ENCODE data around the gene ZNF281. TPM values are rescaled to one million over a fixed set of nuclear protein-coding genes. Genes with fewer than 3 reads are reported as not detected.

ZNF281 gene
- total and polyA plus RNA-seq, 2 experiments from 2014 or later: 40.3 to 45.2 TPM

GRCh38 chr1:200398373-200398772 lies 11.5 kb downstream of the ZNF281 start:
- Histone ChIP-seq H3K36me3 (ENCODE audit: low read depth) (peaks cover 55% of the 10 kb centered on the region), H4K20me1 (ENCODE audit: insufficient read depth) (no peaks in the 10 kb centered on the region), H3K9me3 (ENCODE audit: low read depth) (no peaks in the 10 kb centered on the region), H3K4me1 (ENCODE audit: insufficient read depth) (peaks cover 38% of the 10 kb centered on the region), H3F3A (ENCODE audit: insufficient read depth) (peaks cover 70% of the 10 kb centered on the region), H3K79me2 (ENCODE audit: insufficient read depth) (peaks cover 40% of the 10 kb centered on the region), H3K4me3 (no peak overlapping the region), H3K9me2 (ENCODE audit: insufficient read depth) (no peaks in the 10 kb centered on the region), H2AFZ (no peak overlapping the region), H3K4me2 (ENCODE audit: unreplicated experiment) (no peak overlapping the region), H3K27me3 (replicated peaks; ENCODE audit: insufficient read depth) (no peaks in the 10 kb centered on the region), H3K27ac (peak overlapping the region; percentile 7; the same call in 1 of the 2 replicates), H3K9ac (no peak overlapping the region)
- WGBS, 2 experiments (ENCODE audit: low coverage in 1 of 2, low lambda C conversion rate in 2 of 2, missing lambda C conversion rate in 2 of 2): 92 to 98% methylated on average over 1 of the region's 1 CpG
- TF ChIP-seq EZH2 (IDR thresholded peaks at IDR 0.05; ENCODE audit: insufficient read depth, poor library complexity, severe bottlenecking): no peak
- no peak for TF ChIP-seq EZH2phosphoT487 (IDR thresholded peaks at IDR 0.05; ENCODE audit: insufficient read depth, low read depth)
- DNase-seq: no peak
- in situ Hi-C loops (cut with MboI): no loop called here

- Histone ChIP-seq H3K4me1 (ENCODE audit: insufficient read depth) (no peaks in the 10 kb centered on the region), H3K27me3 (replicated peaks; ENCODE audit: insufficient read depth) (no peaks in the 10 kb centered on the region), H4K20me1 (ENCODE audit: insufficient read depth) (no peaks in the 10 kb centered on the region), H3K27ac (no peak overlapping the region), H3K4me2 (ENCODE audit: unreplicated experiment) (no peak overlapping the region), H3K79me2 (ENCODE audit: insufficient read depth) (no peaks in the 10 kb centered on the region), H3F3A (ENCODE audit: insufficient read depth) (peaks cover 35% of the 10 kb centered on the region), H3K36me3 (ENCODE audit: low read depth) (peaks cover 7% of the 10 kb centered on the region; the same call in 1 of the 2 replicates), H3K9me2 (ENCODE audit: insufficient read depth) (no peaks in the 10 kb centered on the region), H3K9ac (no peak overlapping the region), H3K4me3 (no peak overlapping the region), H3K9me3 (ENCODE audit: low read depth) (no peaks in the 10 kb centered on the region), H2AFZ (no peak overlapping the region)
- TF ChIP-seq EZH2 (IDR thresholded peaks at IDR 0.05; ENCODE audit: insufficient read depth, poor library complexity, severe bottlenecking) (no peak), EZH2phosphoT487 (IDR thresholded peaks at IDR 0.05; ENCODE audit: insufficient read depth, low read depth) (no peak)
- no peak for DNase-seq
- in situ Hi-C loops (cut with MboI): no loop called here
- WGBS, 2 experiments (ENCODE audit: low coverage in 1 of 2, low lambda C conversion rate in 2 of 2, missing lambda C conversion rate in 2 of 2): 96 to 99% methylated on average over 7 of the region's 7 CpGs
Observed at GRCh38 chr1:200392625-200393185, 17.1 kb downstream of the ZNF281 start.

DNA sequence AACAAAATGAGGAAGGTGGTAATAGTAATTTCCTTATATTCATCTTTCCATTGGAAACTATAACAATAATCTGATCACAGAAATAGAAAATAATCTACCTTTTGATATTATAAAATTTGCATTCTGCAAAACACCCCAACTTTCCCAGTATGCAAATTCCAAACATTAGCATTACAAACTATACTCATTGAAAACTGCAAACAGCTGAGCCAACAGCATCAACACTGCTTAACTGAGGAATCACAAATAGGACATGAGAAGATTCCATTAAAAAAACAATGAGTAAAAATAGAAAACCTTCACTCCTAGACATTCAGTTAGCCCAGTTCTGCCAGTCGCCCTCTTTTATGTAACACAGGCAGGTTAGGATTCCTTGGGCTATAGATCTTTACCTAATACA lies 18.1 kb downstream of the ZNF281 start:
- 92 to 97% methylated on average over 1 of the region's 1 CpG for WGBS, 2 experiments (ENCODE audit: low coverage in 1 of 2, low lambda C conversion rate in 2 of 2, missing lambda C conversion rate in 2 of 2)
- no peak for DNase-seq
- Histone ChIP-seq H3K9me2 (ENCODE audit: insufficient read depth) (no peaks in the 10 kb centered on the region), H3K27me3 (replicated peaks; ENCODE audit: insufficient read depth) (no peaks in the 10 kb centered on the region), H3K4me2 (ENCODE audit: unreplicated experiment) (no peak overlapping the region), H2AFZ (no peak overlapping the region), H4K20me1 (ENCODE audit: insufficient read depth) (no peaks in the 10 kb centered on the region), H3K4me1 (ENCODE audit: insufficient read depth) (no peaks in the 10 kb centered on the region), H3K79me2 (ENCODE audit: insufficient read depth) (no peaks in the 10 kb centered on the region), H3K9ac (no peak overlapping the region), H3K27ac (no peak overlapping the region), H3K36me3 (ENCODE audit: low read depth) (0 out of 2 replicates have a peak, but pooled peaks cover 1% of the 10 kb centered on the region), H3F3A (ENCODE audit: insufficient read depth) (peaks cover 27% of the 10 kb centered on the region; the same call in 1 of the 2 replicates), H3K9me3 (ENCODE audit: low read depth) (no peaks in the 10 kb centered on the region), H3K4me3 (no peak overlapping the region)
- TF ChIP-seq EZH2phosphoT487 (IDR thresholded peaks at IDR 0.05; ENCODE audit: insufficient read depth, low read depth): no peak
- no peak for TF ChIP-seq EZH2 (IDR thresholded peaks at IDR 0.05; ENCODE audit: insufficient read depth, poor library complexity, severe bottlenecking)
- in situ Hi-C loops (cut with MboI): no loop called here

DNA sequence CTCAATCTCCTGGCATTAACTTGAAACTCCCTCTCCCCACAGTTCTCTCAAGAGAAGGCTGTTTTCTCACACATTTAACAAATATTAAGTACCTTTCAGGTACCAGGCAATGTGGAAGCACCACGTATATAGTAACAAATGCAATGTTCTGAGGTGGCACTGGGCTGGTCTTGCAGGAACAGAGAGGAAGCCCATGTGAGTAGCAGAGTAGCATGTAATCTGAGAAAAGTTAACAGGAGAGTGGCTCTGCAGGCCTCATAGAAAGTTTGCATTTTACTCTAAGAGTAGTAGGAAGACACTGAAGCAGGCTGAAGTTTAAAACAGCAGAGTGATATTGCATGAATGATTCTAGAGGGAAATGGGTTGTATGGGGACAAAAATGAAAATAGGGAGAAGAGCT lies 21.0 kb downstream of the ZNF281 start:
- Histone ChIP-seq H3K9ac (no peak overlapping the region), H3K27ac (no peak overlapping the region), H3K9me2 (ENCODE audit: insufficient read depth) (no peaks in the 10 kb centered on the region), H3F3A (ENCODE audit: insufficient read depth) (0 out of 2 replicates have a peak, but pooled peaks cover 19% of the 10 kb centered on the region), H3K4me1 (ENCODE audit: insufficient read depth) (no peaks in the 10 kb centered on the region), H4K20me1 (ENCODE audit: insufficient read depth) (no peaks in the 10 kb centered on the region), H3K4me2 (ENCODE audit: unreplicated experiment) (no peak overlapping the region), H3K36me3 (ENCODE audit: low read depth) (no peaks in the 10 kb centered on the region), H3K4me3 (no peak overlapping the region), H3K27me3 (replicated peaks; ENCODE audit: insufficient read depth) (no peaks in the 10 kb centered on the region), H2AFZ (0 out of 2 replicates have a peak overlapping the region, but pooled peaks have one; percentile 26), H3K79me2 (ENCODE audit: insufficient read depth) (no peaks in the 10 kb centered on the region), H3K9me3 (ENCODE audit: low read depth) (no peaks in the 10 kb centered on the region)
- WGBS, 2 experiments (ENCODE audit: low coverage in 1 of 2, low lambda C conversion rate in 2 of 2, missing lambda C conversion rate in 2 of 2): 80 to 85% methylated on average over 1 of the region's 1 CpG
- in situ Hi-C loops (cut with MboI): no loop called here
- no peak for DNase-seq
- no peak for TF ChIP-seq EZH2phosphoT487 (IDR thresholded peaks at IDR 0.05; ENCODE audit: insufficient read depth, low read depth)
- TF ChIP-seq EZH2 (IDR thresholded peaks at IDR 0.05; ENCODE audit: insufficient read depth, poor library complexity, severe bottlenecking): no peak
